Natural killer cell (primary cell): Measurements from ENCODE around the gene SIPA1L3. TPM values are rescaled to one million over a fixed set of nuclear protein-coding genes. Genes with fewer than 3 reads are reported as not detected.

ENCODE experiments used
- ATAC-seq, 3 donors: fragments of 150-1000 bp in 2 of 3; fragments of 200-7000 bp in 1 of 3; cut with Tn5 transposase; 1 replicate in 1 of 3; 2 replicates in 2 of 3; pipeline ENCODE4 v1.10.0; 2021; ENCODE audit warnings: mild to moderate bottlenecking in 2 of 3, moderate library complexity in 2 of 3
- DNase-seq, 2 donors: peaks; one replicate each; pipeline versions ENCODE4 v3.0.0 to v3.0.0-alpha.2; 2013 to 2021; ENCODE audit warnings: mixed read lengths in 1 of 2
- H3K27ac ChIP-seq: one replicate; pipeline ENCODE4 v1.5.1; 2013; ENCODE audit warnings: mild to moderate bottlenecking, low read length
- H3K27me3 ChIP-seq: one replicate; pipeline ENCODE4 v1.6.1; 2013; ENCODE audit warnings: low read length; ENCODE audit not compliant: control insufficient read depth, insufficient read depth
- H3K36me3 ChIP-seq: one replicate; pipeline ENCODE4 v1.6.1; 2013; ENCODE audit warnings: low read length; ENCODE audit not compliant: control insufficient read depth, insufficient read depth
- H3K4me1 ChIP-seq: one replicate; pipeline ENCODE4 v1.6.1; 2013; ENCODE audit warnings: low read length; ENCODE audit not compliant: control insufficient read depth, insufficient read depth
- H3K4me3 ChIP-seq: one replicate; pipeline ENCODE4 v1.5.1; 2013; ENCODE audit warnings: low read length
- H3K9me3 ChIP-seq: one replicate; pipeline ENCODE4 v1.6.1; 2013; ENCODE audit warnings: low read length; ENCODE audit not compliant: control insufficient read depth, insufficient read depth
- H3K27ac Mint-ChIP-seq, 2 donors: one replicate each; pipeline ENCODE4 v1.8.0; 2022; ENCODE audit warnings: mild to moderate bottlenecking in 2 of 2, mixed read lengths in 2 of 2, moderate library complexity in 1 of 2
- H3K27me3 Mint-ChIP-seq, 2 donors: one replicate each; pipeline ENCODE4 v1.8.0; 2022; ENCODE audit warnings: low read depth in 2 of 2, mixed read lengths in 2 of 2
- H3K36me3 Mint-ChIP-seq: one replicate; pipeline ENCODE4 v1.8.0; 2022; ENCODE audit warnings: mixed read lengths
- H3K4me1 Mint-ChIP-seq, 2 donors: one replicate each; pipeline ENCODE4 v1.8.0; 2022; ENCODE audit warnings: mixed read lengths in 2 of 2
- H3K4me3 Mint-ChIP-seq: one replicate; pipeline ENCODE4 v1.8.0; 2022; ENCODE audit warnings: mild to moderate bottlenecking, moderate library complexity, mixed read lengths
- H3K9me3 Mint-ChIP-seq, 2 donors: one replicate each; pipeline ENCODE4 v1.8.0; 2022; ENCODE audit warnings: mixed read lengths in 2 of 2
- CTCF ChIP-seq: fragments of 200-600 bp; IDR thresholded peaks from one replicate; pipeline ENCODE4 v1.8.0; 2022; ENCODE audit warnings: antibody characterized with exemption
- WGBS: methylation state at CpG from one replicate; pipeline ENCODE4 v1.1.7; 2013; ENCODE audit warnings: missing lambda C conversion rate; ENCODE audit not compliant: insufficient coverage; 5-methylcytosine and 5-hydroxymethylcytosine counted together
- intact Hi-C: fragments of 100-400 bp; cut with micrococcal nuclease; formaldehyde crosslinking; loops from one replicate; pipeline ENCODE4 v1.14.2; 2022
- total RNA-seq, 4 donors: library from RNA; stranded (reverse); fragments of 120-200 nt in 1 of 4; gene quantifications; one replicate each; pipeline versions ENCODE4 v1.2.3 to v1.2.4, GENCODE V29; 2013 to 2022

Gene SIPA1L3
- total RNA-seq, 3 donors from 2014 or later (not counting 1 experiment from before 2014, with no cell fraction given) = 34.4 to 35.8 (median 35.4) TPM

GRCh38 chr19:38243279-38243673 is 336.3 kb downstream of the SIPA1L3 start:
- Histone ChIP-seq H3K9me3 (no peaks in the 10 kb centered on the region), H3K36me3 (no peaks in the 10 kb centered on the region), H3K27ac (no peak overlapping the region), H3K27me3 (no peaks in the 10 kb centered on the region), H3K4me1 (peaks cover 8% of the 10 kb centered on the region), H3K4me3 (no peak overlapping the region)
- DNase-seq (no peak), ATAC-seq (no peak)
- Mint-ChIP-seq H3K27me3 (peaks cover 14 to 15% of the 10 kb centered on the region in 2 donors), H3K36me3 (no peaks in the 10 kb centered on the region), H3K4me3 (no peak overlapping the region), H3K9me3 (no peaks in the 10 kb centered on the region), H3K4me1 (peaks cover 5 to 7% of the 10 kb centered on the region in 2 donors), H3K27ac (no peak overlapping the region)
- WGBS = 86% methylated on average over 14 of the region's 15 CpGs
- intact Hi-C loops = no loop called here
- no peak for TF ChIP-seq CTCF

DNA sequence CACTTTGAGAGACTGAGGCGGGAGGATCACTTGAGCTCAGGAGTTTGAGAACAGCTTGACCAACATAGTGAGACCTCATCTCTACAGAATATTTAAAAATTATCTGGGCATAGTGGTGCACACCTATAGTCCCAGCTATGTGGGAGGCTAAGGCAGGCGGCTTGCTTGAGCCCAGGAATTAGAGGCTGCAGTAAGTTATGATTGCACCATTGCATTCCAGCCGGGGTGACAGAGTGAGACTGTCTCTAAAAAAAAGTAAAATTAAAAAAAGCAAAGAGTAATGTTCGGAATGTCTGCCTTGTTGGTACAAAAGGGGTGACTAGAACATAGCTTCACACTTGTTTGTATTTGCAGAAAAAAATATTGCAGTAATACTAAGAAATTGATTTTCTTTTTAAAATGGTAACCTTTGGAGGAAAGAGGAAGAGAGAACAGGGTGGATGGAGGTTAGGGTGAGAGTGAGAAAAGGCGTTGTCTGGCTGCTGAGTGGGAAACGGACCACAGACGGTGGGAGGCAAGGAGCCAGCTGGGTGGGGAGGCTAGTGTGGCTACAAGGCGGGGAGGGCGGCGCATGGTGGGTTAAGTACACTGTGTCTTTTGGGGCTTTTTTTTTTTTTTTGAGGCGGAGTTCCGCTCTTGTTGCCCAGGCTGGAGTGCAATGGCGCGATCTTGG is 339.0 kb downstream of the SIPA1L3 start:
- H3K4me3 ChIP-seq = no peak overlapping the region
- no peaks in the 10 kb centered on the region for H3K27me3 ChIP-seq
- intact Hi-C loops = no loop called here
- 72% methylated on average over 13 of the region's 14 CpGs for WGBS
- no peak overlapping the region for H3K27ac ChIP-seq
- no peaks in the 10 kb centered on the region for H3K9me3 ChIP-seq
- H3K27ac Mint-ChIP-seq = no peak overlapping the region
- ATAC-seq (no peak), DNase-seq (no peak)
- no peak for TF ChIP-seq CTCF
- H3K4me1 Mint-ChIP-seq = peaks cover 5 to 7% of the 10 kb centered on the region in 2 donors
- H3K27me3 Mint-ChIP-seq = peaks cover 6 to 13% of the 10 kb centered on the region in 2 donors
- H3K4me3 Mint-ChIP-seq = no peak overlapping the region
- no peaks in the 10 kb centered on the region for H3K36me3 Mint-ChIP-seq
- no peaks in the 10 kb centered on the region for H3K36me3 ChIP-seq
- peaks cover 8% of the 10 kb centered on the region for H3K4me1 ChIP-seq
- H3K9me3 Mint-ChIP-seq = no peaks in the 10 kb centered on the region

GRCh38 chr19:38247126-38247525 is 340.1 kb downstream of the SIPA1L3 start:
- no peak overlapping the region for H3K4me3 ChIP-seq
- ATAC-seq (no peak), DNase-seq (no peak)
- peaks cover 8% of the 10 kb centered on the region for H3K4me1 ChIP-seq
- peaks cover 5 to 7% of the 10 kb centered on the region in 2 donors for H3K4me1 Mint-ChIP-seq
- WGBS = 74% methylated on average over 4 of the region's 5 CpGs
- H3K9me3 ChIP-seq = no peaks in the 10 kb centered on the region
- no peaks in the 10 kb centered on the region for H3K9me3 Mint-ChIP-seq
- TF ChIP-seq CTCF = no peak
- no peak overlapping the region for H3K4me3 Mint-ChIP-seq
- H3K27me3 Mint-ChIP-seq = peaks cover 6 to 21% of the 10 kb centered on the region in 2 donors
- H3K36me3 ChIP-seq = no peaks in the 10 kb centered on the region
- H3K27ac Mint-ChIP-seq = no peak overlapping the region
- H3K36me3 Mint-ChIP-seq = no peaks in the 10 kb centered on the region
- no peak overlapping the region for H3K27ac ChIP-seq
- intact Hi-C loops = no loop called here
- H3K27me3 ChIP-seq = no peaks in the 10 kb centered on the region
